Stimulated activated naive B cell treated with anti-CD40 and anti-IgM and Interleukin-4, amounts not matched to agents 10 μg/mL and 1 μg/mL and 100 μg/mL, for 72 hours (primary cell): ENCODE results near the gene NPY4R2.
"Not testable (repeated sequence)": the region's sequence is repeated elsewhere in the genome, so short reads cannot be mapped to it uniquely, and the experiment has no call there.

Experiments
- ATAC-seq, 2 donors: fragments of 150-1000 bp; cut with Tn5 transposase; replicated peaks; 2 replicates each; pipeline ENCODE4 v1.10.0; 2021; ENCODE audit warnings: moderate library complexity in 1 of 2
- DNase-seq: peaks from one replicate; pipeline ENCODE4 v3.0.0; 2021
- H3K27ac Mint-ChIP-seq: one replicate; pipeline ENCODE4 v1.8.0; 2022; ENCODE audit warnings: mild to moderate bottlenecking, mixed read lengths
- H3K27me3 Mint-ChIP-seq, 2 donors: one replicate each; pipeline ENCODE4 v1.8.0; 2022; ENCODE audit warnings: mixed read lengths in 2 of 2
- H3K36me3 Mint-ChIP-seq, 2 donors: one replicate each; pipeline ENCODE4 v1.8.0; 2022; ENCODE audit warnings: mixed read lengths in 2 of 2, mild to moderate bottlenecking in 1 of 2
- H3K4me1 Mint-ChIP-seq, 2 donors: one replicate each; pipeline ENCODE4 v1.8.0; 2022; ENCODE audit warnings: mixed read lengths in 2 of 2, mild to moderate bottlenecking in 1 of 2
- H3K4me3 Mint-ChIP-seq, 2 donors: one replicate each; pipeline ENCODE4 v1.8.0; 2022; ENCODE audit warnings: mild to moderate bottlenecking in 2 of 2, mixed read lengths in 2 of 2, moderate library complexity in 1 of 2
- H3K9me3 Mint-ChIP-seq, 2 donors: one replicate each; pipeline ENCODE4 v1.8.0; 2022; ENCODE audit warnings: mixed read lengths in 2 of 2, mild to moderate bottlenecking in 1 of 2

The NPY4R2 gene, protein sequence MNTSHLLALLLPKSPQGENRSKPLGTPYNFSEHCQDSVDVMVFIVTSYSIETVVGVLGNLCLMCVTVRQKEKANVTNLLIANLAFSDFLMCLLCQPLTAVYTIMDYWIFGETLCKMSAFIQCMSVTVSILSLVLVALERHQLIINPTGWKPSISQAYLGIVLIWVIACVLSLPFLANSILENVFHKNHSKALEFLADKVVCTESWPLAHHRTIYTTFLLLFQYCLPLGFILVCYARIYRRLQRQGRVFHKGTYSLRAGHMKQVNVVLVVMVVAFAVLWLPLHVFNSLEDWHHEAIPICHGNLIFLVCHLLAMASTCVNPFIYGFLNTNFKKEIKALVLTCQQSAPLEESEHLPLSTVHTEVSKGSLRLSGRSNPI

DNA sequence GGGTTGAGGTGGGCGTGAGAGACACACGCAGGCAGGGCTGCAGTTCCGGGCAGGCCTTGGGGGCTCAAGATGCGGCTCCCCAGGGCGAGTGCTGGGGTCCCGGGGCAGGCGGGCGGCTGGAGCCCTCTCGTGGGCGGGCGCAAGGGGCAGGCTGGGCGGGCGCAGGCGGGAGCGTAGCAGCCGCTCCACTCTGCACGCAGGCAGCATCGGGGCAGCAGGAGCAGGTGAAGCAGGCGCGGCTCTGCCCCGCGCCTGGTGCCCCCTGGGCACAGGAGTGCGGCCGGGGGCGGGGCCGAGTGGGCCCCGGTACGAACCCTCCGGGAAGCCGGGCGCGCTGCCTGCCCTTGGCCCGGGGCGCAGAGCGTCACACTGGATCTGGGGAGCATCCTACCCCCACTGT lies at the start of gene NPY4R2:
NPY4R2 (plus strand) TSS at position 188 of the 400 bp plus-strand sequence. CDS start 3,326 bp downstream, outside the sequence.
- not testable (repeated sequence) for H3K27me3 Mint-ChIP-seq, H3K4me3 Mint-ChIP-seq, DNase-seq, H3K4me1 Mint-ChIP-seq, ATAC-seq, H3K27ac Mint-ChIP-seq, H3K36me3 Mint-ChIP-seq, H3K9me3 Mint-ChIP-seq

DNA sequence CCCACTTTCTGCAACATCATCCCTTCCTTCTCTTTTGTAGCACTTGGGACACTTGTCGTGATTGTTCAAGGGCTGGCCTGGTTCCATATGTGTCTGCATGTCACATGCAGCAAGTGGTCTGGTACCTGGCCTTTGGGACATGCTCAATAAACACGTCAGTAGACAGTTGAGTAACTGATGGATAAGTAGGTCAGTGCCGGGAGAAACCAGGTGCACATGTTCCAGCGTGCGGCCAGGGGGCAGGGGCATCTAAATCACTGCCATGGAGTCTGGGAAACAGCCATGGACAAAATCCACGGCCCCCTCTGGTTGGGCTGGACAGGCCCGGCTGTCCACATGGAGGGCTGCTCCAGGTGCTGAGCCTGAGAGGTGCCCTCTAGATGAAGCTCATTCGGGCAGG lies 47.6 kb upstream of the NPY4R2 start:
- not testable (repeated sequence) for H3K4me3 Mint-ChIP-seq, H3K27ac Mint-ChIP-seq, H3K27me3 Mint-ChIP-seq, DNase-seq, ATAC-seq, H3K4me1 Mint-ChIP-seq, H3K36me3 Mint-ChIP-seq, H3K9me3 Mint-ChIP-seq

DNA sequence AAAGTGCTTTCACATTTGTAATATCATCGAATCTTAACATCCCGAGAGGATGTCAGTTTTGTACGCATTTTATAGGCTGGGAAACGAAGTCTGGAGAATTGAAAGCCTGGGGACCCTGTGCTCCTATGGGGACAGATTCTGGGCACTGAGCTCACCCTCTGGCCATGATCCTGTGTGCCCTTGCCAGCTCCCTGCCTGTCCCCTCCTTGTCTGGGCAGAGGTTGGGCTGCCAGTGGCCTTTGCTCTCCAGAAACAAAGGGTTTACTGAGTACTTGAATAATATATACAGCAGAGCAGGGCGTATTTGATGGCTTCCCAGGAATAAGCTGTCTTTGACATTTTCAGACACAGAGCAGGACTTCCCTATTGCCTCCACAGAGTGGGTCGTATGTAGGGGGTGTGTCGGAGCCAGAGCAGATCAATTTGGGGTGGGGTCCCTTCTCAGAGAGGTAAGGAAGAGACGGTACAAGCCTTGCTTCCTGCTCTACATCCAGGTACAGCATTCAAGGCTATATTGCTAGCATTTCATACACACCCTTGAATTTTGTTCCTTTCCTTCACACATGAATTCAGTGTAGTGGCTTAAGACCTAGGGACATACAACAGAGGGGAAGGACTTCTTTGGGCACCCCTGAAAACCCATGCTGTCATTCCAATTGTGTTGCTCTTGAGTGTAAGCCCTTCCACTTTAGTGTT lies 46.8 kb upstream of the NPY4R2 start:
- not testable (repeated sequence) for H3K4me3 Mint-ChIP-seq, H3K27me3 Mint-ChIP-seq, H3K4me1 Mint-ChIP-seq, H3K27ac Mint-ChIP-seq, H3K9me3 Mint-ChIP-seq, H3K36me3 Mint-ChIP-seq, ATAC-seq, DNase-seq

DNA sequence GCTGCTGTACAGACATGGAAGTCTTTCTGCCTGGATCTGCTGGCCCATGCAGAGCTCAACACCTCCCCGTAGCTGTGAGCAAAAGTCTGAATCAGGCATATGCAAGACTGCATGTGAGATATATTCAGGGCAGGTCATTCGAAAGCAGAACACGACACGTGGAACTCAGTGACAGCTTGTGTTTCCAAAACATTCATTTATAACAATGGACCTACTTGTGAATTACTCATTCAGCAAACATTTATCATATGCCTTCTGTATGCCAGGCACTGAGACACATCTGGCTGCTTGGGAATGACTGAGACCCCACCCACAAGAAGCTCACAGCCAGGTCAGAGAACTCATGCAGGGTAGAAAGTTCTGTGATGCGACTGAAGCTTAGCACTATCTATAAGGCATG lies 46.2 kb upstream of the NPY4R2 start:
- not testable (repeated sequence) for H3K27ac Mint-ChIP-seq, H3K27me3 Mint-ChIP-seq, H3K4me3 Mint-ChIP-seq, H3K9me3 Mint-ChIP-seq, H3K4me1 Mint-ChIP-seq, H3K36me3 Mint-ChIP-seq, ATAC-seq, DNase-seq

DNA sequence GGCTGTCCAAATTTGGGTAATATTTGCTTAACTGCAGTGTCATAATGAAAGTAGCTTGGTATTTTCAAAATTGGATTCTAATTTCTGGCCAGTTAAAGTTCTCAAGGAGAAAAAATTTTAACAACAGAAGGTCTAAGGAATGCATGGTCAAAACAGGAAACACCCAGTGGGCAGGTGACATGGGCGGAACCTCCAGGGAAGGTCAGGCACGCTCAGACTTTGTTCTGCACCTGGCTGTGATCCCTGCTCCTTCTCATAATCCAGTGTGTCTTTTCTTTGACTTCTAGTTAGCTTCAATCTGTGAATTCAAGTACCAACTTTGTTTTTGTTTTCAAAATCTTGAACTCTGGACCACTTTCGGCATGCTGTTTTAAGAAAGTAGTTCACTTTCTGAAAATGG lies 34.2 kb upstream of the NPY4R2 start:
- ATAC-seq, H3K27me3 Mint-ChIP-seq, H3K4me3 Mint-ChIP-seq, H3K4me1 Mint-ChIP-seq, H3K36me3 Mint-ChIP-seq, DNase-seq, H3K9me3 Mint-ChIP-seq, H3K27ac Mint-ChIP-seq: not testable (repeated sequence)

DNA sequence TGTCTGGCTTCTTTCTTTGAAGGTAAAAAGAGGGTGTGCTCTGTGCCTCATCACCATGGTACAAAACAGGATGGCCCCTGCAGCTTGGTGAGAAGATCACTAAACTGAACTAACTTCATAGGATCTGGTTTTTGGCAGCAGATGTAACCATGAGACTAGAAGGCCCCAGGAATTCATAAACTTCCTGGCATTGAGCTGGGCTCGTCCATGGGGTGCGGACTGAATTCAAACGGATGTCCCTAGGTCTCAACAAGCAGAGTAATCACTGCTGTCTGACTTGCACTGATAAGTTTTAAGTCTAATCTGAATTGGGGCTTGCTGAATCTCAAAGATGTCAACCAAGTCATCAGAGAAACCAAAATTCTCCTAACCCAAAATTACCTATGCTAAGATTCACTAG lies 33.5 kb upstream of the NPY4R2 start:
- H3K27ac Mint-ChIP-seq, H3K4me3 Mint-ChIP-seq, H3K36me3 Mint-ChIP-seq, DNase-seq, H3K27me3 Mint-ChIP-seq, H3K4me1 Mint-ChIP-seq, H3K9me3 Mint-ChIP-seq, ATAC-seq: not testable (repeated sequence)

DNA sequence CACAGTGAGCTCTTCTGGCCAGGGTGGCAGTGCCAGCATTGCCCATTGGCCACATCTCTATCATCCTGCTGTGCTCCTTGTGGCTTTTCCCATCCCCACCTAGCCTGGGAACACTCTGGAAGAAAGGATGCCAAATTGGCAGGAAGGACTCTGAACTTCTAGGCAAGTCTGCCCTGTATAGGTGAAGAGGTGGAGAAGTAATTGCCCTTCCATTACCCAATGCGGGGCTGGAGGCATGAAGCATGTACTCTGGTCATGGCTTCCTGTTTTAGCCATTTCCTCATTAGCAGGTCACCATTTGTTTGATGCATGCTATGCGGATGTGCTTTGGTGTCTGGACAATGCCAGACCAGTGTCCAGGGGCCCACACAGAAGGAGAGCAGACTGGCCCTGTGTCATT lies 32.1 kb upstream of the NPY4R2 start:
- H3K4me3 Mint-ChIP-seq, H3K27ac Mint-ChIP-seq, ATAC-seq, H3K36me3 Mint-ChIP-seq, H3K27me3 Mint-ChIP-seq, H3K4me1 Mint-ChIP-seq, DNase-seq, H3K9me3 Mint-ChIP-seq: not testable (repeated sequence)

DNA sequence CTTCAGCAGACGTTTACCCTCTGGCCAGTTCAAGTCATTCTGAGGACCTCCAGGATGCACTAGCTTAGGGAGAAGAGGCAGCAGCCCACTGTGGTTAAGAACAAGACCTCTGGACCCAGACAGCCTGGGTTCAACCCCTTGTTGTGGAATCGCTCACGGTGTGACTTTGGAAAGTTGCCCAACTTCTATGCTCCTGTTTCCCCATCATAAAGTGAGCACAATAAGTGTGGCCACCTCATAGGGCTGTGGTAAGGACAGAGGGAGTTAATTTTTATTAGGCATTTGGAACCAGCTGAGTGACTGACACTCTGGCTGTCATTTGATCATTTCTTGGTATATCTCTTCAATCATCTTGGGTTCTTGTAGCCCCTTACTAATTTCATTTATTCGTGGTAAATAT lies 31.6 kb upstream of the NPY4R2 start:
- not testable (repeated sequence) for H3K9me3 Mint-ChIP-seq, H3K27ac Mint-ChIP-seq, H3K4me1 Mint-ChIP-seq, ATAC-seq, H3K4me3 Mint-ChIP-seq, DNase-seq, H3K36me3 Mint-ChIP-seq, H3K27me3 Mint-ChIP-seq

DNA sequence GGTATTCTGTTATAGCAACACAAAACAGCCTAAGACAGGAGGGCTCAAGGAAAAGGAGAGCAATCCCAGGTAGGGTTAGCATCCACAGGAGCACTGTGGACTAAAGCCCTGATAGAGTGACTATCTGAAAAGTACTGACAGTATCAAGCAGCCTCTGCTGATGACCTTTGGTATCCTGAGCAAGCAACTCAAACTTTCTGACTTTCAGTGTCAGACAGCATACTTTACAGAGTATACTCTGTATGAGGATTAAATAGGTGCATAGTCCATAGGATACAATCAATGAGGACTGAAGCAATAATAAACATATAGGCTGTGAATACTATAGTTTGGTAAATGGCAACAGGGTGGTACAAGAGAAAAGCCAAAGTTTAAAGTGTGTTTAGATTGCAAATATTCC lies 27.7 kb upstream of the NPY4R2 start:
- not testable (repeated sequence) for H3K4me1 Mint-ChIP-seq, H3K27me3 Mint-ChIP-seq, H3K9me3 Mint-ChIP-seq, H3K36me3 Mint-ChIP-seq, H3K4me3 Mint-ChIP-seq, DNase-seq, ATAC-seq, H3K27ac Mint-ChIP-seq

DNA sequence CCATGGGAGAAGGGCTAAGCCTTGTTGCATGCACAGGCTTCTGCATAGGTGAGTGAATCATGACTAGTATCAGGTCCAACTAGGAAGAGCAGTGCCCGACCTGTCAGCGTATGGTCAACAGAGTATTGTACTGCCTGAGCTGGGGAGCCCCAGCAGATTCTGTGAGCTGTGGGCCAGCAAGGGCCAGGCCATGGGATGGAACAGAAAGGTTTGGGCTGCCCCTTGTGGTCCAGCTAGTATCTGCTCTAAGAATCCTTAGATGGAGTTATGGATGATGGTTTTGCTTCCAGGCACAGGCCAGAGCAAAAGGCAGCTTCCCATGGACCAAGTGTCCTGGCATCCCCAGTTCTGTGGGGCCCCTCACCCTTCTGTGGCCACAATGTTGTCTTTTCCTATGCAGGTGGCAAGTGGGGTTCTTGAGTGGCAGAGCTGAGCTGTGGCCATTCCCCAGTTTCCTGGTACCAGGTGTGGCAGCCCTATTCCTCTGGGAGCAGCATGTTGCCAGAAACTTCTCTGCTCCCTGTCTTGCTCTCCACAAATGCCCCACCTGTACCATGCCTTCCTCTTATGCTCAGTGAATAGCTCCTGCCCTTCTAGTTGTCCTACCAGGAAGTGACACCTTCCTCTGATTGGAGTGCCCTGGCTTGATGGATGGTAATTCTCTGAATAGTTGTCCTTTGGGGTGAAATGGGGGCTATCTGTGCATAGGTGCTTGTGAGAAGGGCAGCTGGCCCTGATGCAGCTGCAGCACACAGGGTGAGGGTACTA lies 25.8 kb upstream of the NPY4R2 start:
- H3K4me1 Mint-ChIP-seq, H3K27ac Mint-ChIP-seq, H3K36me3 Mint-ChIP-seq, H3K9me3 Mint-ChIP-seq, DNase-seq, H3K4me3 Mint-ChIP-seq, ATAC-seq, H3K27me3 Mint-ChIP-seq: not testable (repeated sequence)

DNA sequence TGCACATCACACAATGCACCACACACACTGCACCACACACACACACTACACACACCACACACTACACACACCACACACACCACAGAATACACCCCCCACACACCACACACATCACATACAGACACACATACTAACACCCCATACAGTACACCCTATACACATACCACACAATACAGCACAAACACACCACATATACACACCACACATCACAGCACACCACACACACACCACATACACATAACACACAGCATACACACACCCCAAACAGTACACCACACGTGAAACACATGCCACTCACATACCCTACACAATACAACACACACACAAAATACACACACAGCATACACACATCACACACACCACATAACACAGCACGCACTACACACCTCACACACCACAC lies 23.9 kb upstream of the NPY4R2 start:
- H3K9me3 Mint-ChIP-seq, H3K4me3 Mint-ChIP-seq, DNase-seq, H3K27ac Mint-ChIP-seq, H3K4me1 Mint-ChIP-seq, ATAC-seq, H3K27me3 Mint-ChIP-seq, H3K36me3 Mint-ChIP-seq: not testable (repeated sequence)

DNA sequence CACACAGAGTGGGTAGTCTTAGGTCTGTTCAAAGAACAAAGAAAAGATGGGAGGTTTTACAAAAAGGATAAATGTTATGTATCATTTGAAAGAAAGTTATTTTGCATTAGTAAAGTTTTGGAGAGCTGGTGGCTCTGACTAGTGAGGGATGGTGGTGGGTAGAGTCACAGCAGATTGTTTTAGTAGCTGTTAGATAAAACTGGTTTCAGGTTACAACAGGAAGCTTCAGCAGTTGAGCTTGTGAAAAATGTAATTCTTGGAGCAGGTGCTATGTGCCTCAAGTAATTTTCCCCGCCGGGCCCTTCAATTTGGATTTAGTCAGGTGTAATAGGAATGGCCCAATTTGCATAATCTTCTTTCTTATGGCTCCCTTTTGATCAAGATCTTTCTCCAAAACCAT lies 20.6 kb upstream of the NPY4R2 start:
- not testable (repeated sequence) for H3K27me3 Mint-ChIP-seq, H3K9me3 Mint-ChIP-seq

DNA sequence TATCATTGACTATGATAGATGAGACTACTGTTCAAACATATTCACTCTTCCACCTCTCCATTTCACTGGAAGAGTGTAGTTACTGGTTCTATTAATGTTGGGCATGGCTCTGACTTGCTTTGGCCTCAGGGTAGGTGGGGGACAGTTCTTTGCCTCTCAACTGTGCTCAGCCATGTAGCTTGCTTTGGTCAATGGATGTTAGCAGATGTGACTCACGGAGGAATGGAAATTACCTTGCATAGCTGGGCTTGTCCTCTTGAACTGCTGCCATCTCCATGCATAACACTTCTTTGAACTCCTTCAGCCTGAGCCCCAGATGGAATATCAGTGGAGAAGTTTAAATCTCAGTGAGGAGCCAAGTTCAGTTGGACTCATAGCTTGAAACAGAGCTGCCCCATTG lies 9.1 kb upstream of the NPY4R2 start:
- H3K27ac Mint-ChIP-seq, ATAC-seq, DNase-seq, H3K4me1 Mint-ChIP-seq, H3K36me3 Mint-ChIP-seq, H3K27me3 Mint-ChIP-seq, H3K4me3 Mint-ChIP-seq, H3K9me3 Mint-ChIP-seq: not testable (repeated sequence)

More for the DNA sequence above, 20.6 kb upstream of the NPY4R2 start:
- not testable (repeated sequence) for ATAC-seq, H3K4me1 Mint-ChIP-seq, H3K4me3 Mint-ChIP-seq, DNase-seq, H3K27ac Mint-ChIP-seq, H3K36me3 Mint-ChIP-seq

DNA sequence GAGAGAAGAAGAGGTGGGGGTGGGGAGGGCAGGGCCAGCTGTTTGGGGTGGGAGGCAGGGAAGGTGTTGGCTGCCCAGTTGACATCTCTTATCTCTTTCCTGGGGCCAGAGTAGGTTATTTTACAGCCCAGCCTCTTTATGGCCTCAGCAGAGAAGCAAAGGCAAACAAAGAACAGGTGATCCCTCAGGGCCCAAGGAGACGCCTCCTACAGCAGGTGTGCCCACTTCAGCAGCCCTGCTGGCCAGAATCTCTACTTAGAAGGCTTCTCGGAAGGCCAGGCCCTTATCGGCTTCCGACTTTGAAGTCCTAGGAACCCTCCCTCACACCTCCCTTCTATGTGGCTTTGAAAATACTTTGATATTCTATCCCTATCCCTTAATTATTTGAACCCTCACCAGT lies 8.0 kb upstream of the NPY4R2 start:
- not testable (repeated sequence) for ATAC-seq, H3K9me3 Mint-ChIP-seq, H3K4me3 Mint-ChIP-seq, H3K27ac Mint-ChIP-seq, H3K27me3 Mint-ChIP-seq, H3K4me1 Mint-ChIP-seq, H3K36me3 Mint-ChIP-seq, DNase-seq

DNA sequence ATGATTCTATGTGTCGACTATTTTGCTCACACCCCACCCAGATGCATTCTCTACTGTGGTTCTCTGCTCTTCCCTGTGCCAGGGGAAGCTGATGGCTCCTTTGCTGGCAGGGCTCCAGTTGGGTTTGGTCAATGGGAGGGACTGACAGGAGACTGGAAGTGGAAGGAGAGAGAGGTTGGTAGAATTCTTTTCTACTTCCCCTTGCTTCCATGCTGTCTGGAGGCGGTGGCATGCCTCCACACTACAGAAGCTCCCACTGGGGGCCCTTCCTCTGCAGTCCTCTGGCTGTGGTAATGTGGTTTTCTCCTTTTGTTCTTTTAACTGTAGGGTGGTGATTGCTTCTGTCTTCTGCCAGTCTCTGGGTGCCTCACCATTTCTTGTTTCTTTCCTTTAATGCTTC lies 4.4 kb upstream of the NPY4R2 start:
- H3K4me3 Mint-ChIP-seq, ATAC-seq, H3K4me1 Mint-ChIP-seq, H3K36me3 Mint-ChIP-seq, H3K27ac Mint-ChIP-seq, H3K9me3 Mint-ChIP-seq, DNase-seq, H3K27me3 Mint-ChIP-seq: not testable (repeated sequence)
